Measurements from ENCODE around the gene HORMAD1.
"Not testable (repeated sequence)": the region's sequence is repeated elsewhere in the genome, so short reads cannot be mapped to it uniquely, and the experiment has no call there.

HORMAD1 gene

GRCh38 chr1:150720703-150721102 lies at the start of gene HORMAD1:
Gene HORMAD1, minus strand, starts transcription at chr1:150720895. Its CDS starts 1,390 bp downstream, at chr1:150719505.
- no peak for DNase-seq

- not testable (repeated sequence) for DNase-seq
Observed at GRCh38 chr1:150767704-150768103, 47.0 kb upstream of the HORMAD1 start.

- DNase-seq, result not testable (repeated sequence)
Observed at GRCh38 chr1:150765977-150766301, 45.2 kb upstream of the HORMAD1 start.

DNA sequence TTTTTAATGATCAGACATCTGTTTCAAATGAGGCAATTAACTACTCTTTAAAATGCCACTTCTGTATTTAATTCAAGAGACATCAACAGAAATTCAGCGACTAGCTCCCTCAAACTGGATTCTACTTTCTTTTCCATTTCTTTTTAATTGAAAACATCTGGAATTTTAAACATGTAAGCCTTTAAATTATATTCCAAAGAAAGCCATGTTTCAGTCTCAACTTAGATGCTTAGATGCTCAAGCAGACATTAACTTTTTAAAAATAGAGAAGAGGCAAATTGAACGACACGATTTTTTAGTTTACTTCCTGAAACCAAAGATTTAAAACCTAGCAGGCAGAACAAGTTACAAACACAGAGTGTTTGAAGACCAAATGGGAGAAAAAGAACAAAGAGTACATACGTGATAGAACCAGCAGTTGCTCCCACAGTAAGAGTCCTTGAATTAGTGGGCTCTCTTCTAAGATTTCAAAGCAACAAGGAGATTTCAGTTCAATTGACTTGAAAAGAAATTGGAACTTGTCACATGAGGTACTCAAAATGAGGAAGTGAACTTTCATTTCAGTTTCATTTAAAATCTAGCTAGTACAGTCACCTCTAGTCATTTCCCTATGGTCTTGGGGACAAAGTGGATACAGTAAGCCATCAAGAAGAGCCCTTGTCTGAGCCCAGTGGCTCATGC lies 44.7 kb upstream of the HORMAD1 start, which contains the start of gene CTSS:
TSS of gene CTSS (minus strand) at position 483 of the 681 bp plus-strand sequence. CDS start 1,015 bp downstream, outside the sequence.
- DNase-seq, result no peak

GRCh38 chr1:150764617-150765101 lies 44.0 kb upstream of the HORMAD1 start:
- DNase-seq, result no peak

GRCh38 chr1:150763018-150763417 lies 42.3 kb upstream of the HORMAD1 start:
- no peak for DNase-seq

- DNase-seq, result no peak
Observed at GRCh38 chr1:150762552-150762951, 41.9 kb upstream of the HORMAD1 start.

GRCh38 chr1:150761801-150762200 lies 41.1 kb upstream of the HORMAD1 start:
- no peak for DNase-seq

DNA sequence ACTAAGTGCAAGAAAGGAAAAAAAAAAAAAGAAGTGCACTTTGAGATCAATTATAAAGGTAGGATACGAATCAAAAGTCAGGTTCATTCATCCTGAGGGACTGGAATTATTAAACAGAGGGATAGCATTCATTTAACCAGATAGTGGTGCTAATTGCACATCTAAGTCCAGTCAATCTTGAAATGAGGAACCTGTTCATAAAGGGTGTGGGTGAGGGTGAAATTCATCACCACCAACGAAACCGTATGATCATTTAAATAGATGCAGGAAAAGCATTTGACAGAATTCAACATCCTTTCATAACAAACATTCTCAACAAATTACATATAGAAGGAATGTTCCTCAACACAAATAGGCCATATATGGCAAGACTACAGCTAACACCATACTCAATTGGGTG lies 39.3 kb upstream of the HORMAD1 start:
- no peak for DNase-seq

- DNase-seq, result no peak
Observed at GRCh38 chr1:150753416-150753815, 32.7 kb upstream of the HORMAD1 start.

DNA sequence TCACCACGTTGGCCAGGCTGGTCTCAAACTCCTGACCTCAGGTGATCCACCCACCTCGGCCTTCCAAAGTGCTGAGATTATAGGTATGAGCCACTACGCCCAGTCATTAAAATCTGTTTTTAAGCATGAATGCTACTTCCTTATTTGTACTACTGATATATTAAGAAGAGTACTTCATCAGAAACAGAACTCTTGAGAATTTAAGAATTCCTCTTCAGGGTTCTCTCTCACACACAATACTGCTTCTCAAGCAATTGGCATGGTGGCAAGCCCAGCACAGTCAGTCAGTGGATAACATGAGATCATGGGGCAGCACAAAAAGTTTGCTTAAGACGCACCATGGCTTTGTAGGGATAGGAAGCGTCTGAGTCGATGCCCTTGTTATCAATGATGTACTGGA lies 30.7 kb upstream of the HORMAD1 start:
- no peak for DNase-seq

- no peak for DNase-seq
Observed at GRCh38 chr1:150749720-150750311, 29.1 kb upstream of the HORMAD1 start.

DNA sequence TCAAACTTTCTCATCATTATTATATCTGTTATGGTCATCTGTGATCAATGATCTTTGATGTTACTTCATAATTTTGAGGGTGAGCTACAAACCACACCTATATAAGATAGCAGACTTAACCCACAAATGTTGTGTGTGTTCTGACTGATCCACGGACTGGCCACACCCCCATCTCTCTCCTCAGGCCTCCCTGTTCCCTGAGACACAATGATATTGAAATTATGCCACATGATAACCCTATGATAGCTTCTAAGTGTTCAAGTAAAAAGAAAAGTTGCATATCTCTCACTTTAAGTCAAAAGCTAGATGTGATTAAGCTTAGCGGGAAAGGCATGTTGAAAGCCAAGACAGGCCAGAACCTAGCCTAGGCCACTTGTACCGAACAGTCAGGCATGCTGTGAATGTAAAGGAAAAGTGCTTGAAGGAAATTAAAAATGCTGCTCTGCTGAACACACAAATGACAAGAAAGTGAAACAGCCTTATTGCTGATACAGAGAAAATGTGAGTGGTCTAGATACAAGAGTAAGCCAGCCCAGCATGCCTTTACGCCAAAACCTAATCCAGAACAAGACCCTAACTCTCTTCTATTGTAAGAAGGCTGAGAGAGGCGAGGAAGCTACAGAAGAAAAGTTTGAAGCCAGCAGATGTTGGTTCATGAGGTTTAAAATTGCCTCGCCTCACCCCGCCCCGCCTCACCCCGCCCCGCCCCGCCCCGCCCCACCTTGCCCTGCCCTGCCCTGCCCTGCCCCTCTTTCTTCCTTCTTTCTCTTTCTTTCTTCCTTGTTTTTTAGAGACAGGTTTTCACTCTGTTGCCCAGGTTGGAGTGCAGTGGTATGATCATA lies 28.4 kb upstream of the HORMAD1 start:
- DNase-seq, result no peak

- no peak for DNase-seq
Observed at GRCh38 chr1:150730130-150730721, 9.5 kb upstream of the HORMAD1 start.

DNA sequence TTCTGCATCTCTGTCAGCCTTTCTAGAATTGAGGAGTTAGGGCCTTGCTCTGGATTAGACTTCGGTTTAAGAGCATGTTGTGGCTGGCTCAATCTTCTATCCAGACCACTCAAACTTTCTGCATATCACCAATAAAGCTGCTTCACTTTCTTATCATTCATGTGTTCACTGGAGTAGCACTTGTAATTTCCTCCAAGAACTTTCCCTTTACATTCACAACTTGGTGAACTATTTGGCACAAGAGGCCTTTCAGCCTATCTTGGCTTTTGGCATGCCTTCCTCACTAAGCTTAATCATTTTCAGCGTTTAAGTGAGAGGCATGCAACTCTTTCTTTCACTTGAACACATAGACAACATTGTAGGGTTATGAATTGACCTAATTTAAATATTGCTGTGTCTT lies 3.6 kb upstream of the HORMAD1 start:
- DNase-seq, result no peak

GRCh38 chr1:150720098-150720497 lies 597 bp downstream of the HORMAD1 start:
- DNase-seq, result no peak

- no peak for DNase-seq
Observed at GRCh38 chr1:150718225-150718891, 2.3 kb downstream of the HORMAD1 start.

GRCh38 chr1:150709031-150709430 lies 11.7 kb downstream of the HORMAD1 start:
- DNase-seq, result not testable (repeated sequence)

- no peak for DNase-seq
Observed at GRCh38 chr1:150708595-150708994, 12.1 kb downstream of the HORMAD1 start.

GRCh38 chr1:150706091-150706490 lies 14.6 kb downstream of the HORMAD1 start:
- no peak for DNase-seq

GRCh38 chr1:150703427-150703826 lies 17.3 kb downstream of the HORMAD1 start:
- no peak for DNase-seq
